Measurements from ENCODE around the gene IFNA5.

Gene IFNA5

GRCh38 chr9:21294364-21294774 lies 10.7 kb downstream of the IFNA5 start:
- DNase-seq (ENCODE audit: low read depth): no peak

GRCh38 chr9:21289848-21290247 lies 15.3 kb downstream of the IFNA5 start:
- no peak for DNase-seq (ENCODE audit: low read depth)

GRCh38 chr9:21287280-21287679 lies 17.8 kb downstream of the IFNA5 start:
- no peak for DNase-seq (ENCODE audit: low read depth)

- no peak for DNase-seq (ENCODE audit: low read depth)
Observed at GRCh38 chr9:21286659-21287058, 18.5 kb downstream of the IFNA5 start.

- no peak for DNase-seq (ENCODE audit: low read depth)
Observed at GRCh38 chr9:21286099-21286498, 19.0 kb downstream of the IFNA5 start.

- no peak for DNase-seq (ENCODE audit: low read depth)
Observed at GRCh38 chr9:21281275-21281674, 23.8 kb downstream of the IFNA5 start.

- DNase-seq (ENCODE audit: low read depth): no peak
Observed at GRCh38 chr9:21268347-21268657, 36.8 kb downstream of the IFNA5 start.

- DNase-seq (ENCODE audit: low read depth): no peak
Observed at GRCh38 chr9:21267485-21268346, 37.4 kb downstream of the IFNA5 start.

GRCh38 chr9:21266733-21267484 lies 38.2 kb downstream of the IFNA5 start:
- no peak for DNase-seq (ENCODE audit: low read depth)

GRCh38 chr9:21265421-21266189 lies 39.5 kb downstream of the IFNA5 start:
- DNase-seq (ENCODE audit: low read depth): no peak

GRCh38 chr9:21255538-21256212 lies 49.4 kb downstream of the IFNA5 start:
- DNase-seq (ENCODE audit: low read depth): no peak
